Right atrium auricular region (tissue), 2 donors: ENCODE measurements around the gene AHNAK2. TPM values are rescaled to one million over a fixed set of nuclear protein-coding genes. Genes with fewer than 3 reads are reported as not detected.

Experiments used
- DNase-seq: peaks from one replicate; pipeline ENCODE4 v3.0.0-alpha.2; 2019; ENCODE audit warnings: low spot score
- H3K27ac ChIP-seq, 2 donors: fragments of 200-600 bp; sonication (generic); 1 replicate in 1 of 2; 2 replicates in 1 of 2; pipeline ENCODE4 v1.5.1; 2016 to 2019
- H3K27me3 ChIP-seq, 2 donors: fragments of 200-600 bp; sonication (generic); one replicate each; pipeline versions ENCODE4 v1.5.1 to v1.6.0; 2017 to 2019
- H3K36me3 ChIP-seq: fragments of 200-600 bp; sonication (generic); one replicate; pipeline ENCODE4 v1.5.1; 2016
- H3K4me1 ChIP-seq, 2 donors: fragments of 200-600 bp; sonication (generic); one replicate each; pipeline versions ENCODE4 v1.5.1 to v1.6.0; 2017 to 2019
- H3K4me3 ChIP-seq, 2 donors: fragments of 200-600 bp; sonication (generic); 1 replicate in 1 of 2; 2 replicates in 1 of 2; pipeline ENCODE4 v1.5.1; 2017 to 2019; ENCODE audit warnings: mild to moderate bottlenecking in 1 of 2, moderate library complexity in 1 of 2
- H3K9me3 ChIP-seq, 2 donors: fragments of 200-600 bp; sonication (generic); one replicate each; pipeline ENCODE4 v1.5.1; 2019
- CTCF ChIP-seq, 2 donors: fragments of 200-600 bp; sonication (generic); IDR thresholded peaks; one replicate each; pipeline ENCODE4 v1.5.1; 2019; ENCODE audit warnings: antibody characterized with exemption in 2 of 2
- total RNA-seq, 2 donors: library from RNA; depleted of rRNA; stranded (reverse); fragments of >200 nt; gene quantifications; one replicate each; pipeline ENCODE4 v1.1.0, GENCODE V29; 2016

Gene AHNAK2
- total RNA-seq, 2 donors from 2014 or later: 5.7 to 11.8 TPM

- H3K36me3 ChIP-seq: peaks cover 5% of the 10 kb centered on the region
- peaks cover 0 to 12% of the 10 kb centered on the region in 2 donors for H3K4me1 ChIP-seq
- H3K9me3 ChIP-seq: no peaks in the 10 kb centered on the region
- no peaks in the 10 kb centered on the region for H3K27me3 ChIP-seq
- no peak overlapping the region for H3K4me3 ChIP-seq
- no peak overlapping the region for H3K27ac ChIP-seq
- no peak for DNase-seq
- TF ChIP-seq CTCF (IDR thresholded peaks at IDR 0.05): no peak
These were observed 31.9 kb upstream of the AHNAK2 start for GRCh38 chr14:105010106-105010505.

- Histone ChIP-seq H3K4me3 (no peak overlapping the region), H3K36me3 (peaks cover 5% of the 10 kb centered on the region), H3K27me3 (no peaks in the 10 kb centered on the region), H3K27ac (no peak overlapping the region), H3K4me1 (peaks cover 0 to 6% of the 10 kb centered on the region in 2 donors), H3K9me3 (no peaks in the 10 kb centered on the region)
- no peak for DNase-seq
- TF ChIP-seq CTCF (IDR thresholded peaks at IDR 0.05): no peak
These were observed 29.6 kb upstream of the AHNAK2 start for GRCh38 chr14:105007593-105008264.

GRCh38 chr14:105006831-105007592 is 28.8 kb upstream of the AHNAK2 start:
- H3K36me3 ChIP-seq: peaks cover 5% of the 10 kb centered on the region

GRCh38 chr14:105005929-105006830 is 28.0 kb upstream of the AHNAK2 start:
- H3K9me3 ChIP-seq: no peaks in the 10 kb centered on the region
- no peaks in the 10 kb centered on the region for H3K4me1 ChIP-seq
- no peak for TF ChIP-seq CTCF (IDR thresholded peaks at IDR 0.05)
- no peak overlapping the region for H3K27ac ChIP-seq
- no peaks in the 10 kb centered on the region for H3K27me3 ChIP-seq
- no peak overlapping the region for H3K4me3 ChIP-seq
- DNase-seq: no peak
- H3K36me3 ChIP-seq: peaks cover 5% of the 10 kb centered on the region

More at GRCh38 chr14:105006831-105007592, 28.8 kb upstream of the AHNAK2 start:
- no peak for TF ChIP-seq CTCF (IDR thresholded peaks at IDR 0.05)
- Histone ChIP-seq H3K9me3 (no peaks in the 10 kb centered on the region), H3K4me1 (no peaks in the 10 kb centered on the region), H3K4me3 (no peak overlapping the region), H3K27ac (no peak overlapping the region), H3K27me3 (no peaks in the 10 kb centered on the region)
- no peak for DNase-seq

- H3K4me1 ChIP-seq: no peaks in the 10 kb centered on the region
- H3K4me3 ChIP-seq: no peak overlapping the region
- no peak overlapping the region for H3K27ac ChIP-seq
- no peaks in the 10 kb centered on the region for H3K27me3 ChIP-seq
- no peak for DNase-seq
- no peak for TF ChIP-seq CTCF (IDR thresholded peaks at IDR 0.05)
- no peaks in the 10 kb centered on the region for H3K9me3 ChIP-seq
- H3K36me3 ChIP-seq: peaks cover 5% of the 10 kb centered on the region
These were observed 27.3 kb upstream of the AHNAK2 start for GRCh38 chr14:105005329-105005928.
